ENCODE results near the gene LCN15.

The LCN15 gene

GRCh38 chr9:136798708-136799078 is 34.4 kb upstream of the LCN15 start:
- H3K27ac ChIP-seq, result peak overlapping the region; percentile 100
- no peak for TF ChIP-seq CTCF (conservative IDR thresholded peaks at IDR 0.05)

- peak overlapping the region; percentile 100 for H3K27ac ChIP-seq
Observed at GRCh38 chr9:136796775-136797347, 32.5 kb upstream of the LCN15 start.

- TF ChIP-seq CTCF (conservative IDR thresholded peaks at IDR 0.05), result no peak
- H3K27ac ChIP-seq, result peak within 1 kb of the TSS; percentile 100
Observed at GRCh38 chr9:136796238-136796774, 32.0 kb upstream of the LCN15 start, which contains the start of gene CCDC183. Gene CCDC183, plus strand, starts transcription at chr9:136796338. Its CDS starts 60 bp downstream, at chr9:136796398.

GRCh38 chr9:136795000-136795348 is 30.7 kb upstream of the LCN15 start:
- no peak for TF ChIP-seq CTCF (conservative IDR thresholded peaks at IDR 0.05)
- peak overlapping the region; percentile 100 for H3K27ac ChIP-seq

GRCh38 chr9:136794281-136794999 is 30.1 kb upstream of the LCN15 start:
- no peak for TF ChIP-seq CTCF (conservative IDR thresholded peaks at IDR 0.05)
- peak overlapping the region; percentile 100 for H3K27ac ChIP-seq

GRCh38 chr9:136793086-136793946 is 29.0 kb upstream of the LCN15 start:
- H3K27ac ChIP-seq, result peak overlapping the region; percentile 100
- TF ChIP-seq CTCF (conservative IDR thresholded peaks at IDR 0.05), result no peak

- TF ChIP-seq CTCF (conservative IDR thresholded peaks at IDR 0.05), result no peak
- H3K27ac ChIP-seq, result peak overlapping the region; percentile 100
Observed at GRCh38 chr9:136792321-136793085, 28.2 kb upstream of the LCN15 start.

All from VCaP (cell line).